RPMI8226 (cell line): Measurements from ENCODE around the gene ANKDD1A.

Experiments
- DNase-seq: peaks from one replicate; pipeline ENCODE4 v3.0.0-alpha.2; 2015

The ANKDD1A gene

DNA sequence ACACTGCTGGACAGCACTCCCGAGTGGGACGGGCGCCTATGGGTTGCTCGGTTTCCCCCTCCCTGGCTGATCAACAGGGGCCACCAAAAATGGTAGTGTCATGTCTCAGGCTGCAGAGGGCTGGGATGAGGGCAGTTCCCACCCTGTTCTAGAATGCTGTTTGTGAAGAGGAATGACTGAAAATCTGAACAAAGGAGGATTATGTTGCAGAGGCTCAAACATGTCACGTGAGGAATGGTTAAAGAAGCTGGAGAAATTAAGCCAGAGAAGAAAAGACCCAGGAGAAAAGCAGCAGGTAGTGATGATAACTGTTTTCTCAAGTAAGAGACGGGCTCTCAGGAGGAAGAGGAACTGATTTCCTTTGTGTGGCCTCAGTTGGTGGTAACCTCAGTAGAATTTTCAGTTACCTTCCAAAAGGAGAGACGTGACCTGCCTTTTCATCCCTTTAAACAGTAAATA lies 67.6 kb downstream of the ANKDD1A start:
- DNase-seq, result no peak

GRCh38 chr15:64981812-64982431 lies 70.2 kb downstream of the ANKDD1A start:
- no peak for DNase-seq

DNA sequence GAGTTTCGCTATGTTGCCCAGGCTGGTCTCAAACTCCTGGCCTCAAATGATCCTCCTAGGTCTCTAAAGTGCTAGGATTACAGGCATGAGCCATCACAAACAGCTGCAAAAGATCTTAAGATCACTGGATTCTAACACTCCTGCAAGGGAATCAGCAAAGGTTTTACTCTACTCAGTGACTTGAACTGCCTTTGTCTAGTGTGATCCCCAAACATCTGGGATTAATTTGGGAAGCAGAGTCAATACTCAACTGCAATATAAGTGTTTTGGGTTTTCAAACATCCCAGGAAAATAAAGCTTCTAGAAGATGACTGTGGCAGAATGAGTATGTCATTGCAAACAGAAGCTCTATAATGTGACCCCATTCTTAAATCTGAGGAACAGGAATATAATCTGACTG lies 70.8 kb downstream of the ANKDD1A start:
- no peak for DNase-seq

DNA sequence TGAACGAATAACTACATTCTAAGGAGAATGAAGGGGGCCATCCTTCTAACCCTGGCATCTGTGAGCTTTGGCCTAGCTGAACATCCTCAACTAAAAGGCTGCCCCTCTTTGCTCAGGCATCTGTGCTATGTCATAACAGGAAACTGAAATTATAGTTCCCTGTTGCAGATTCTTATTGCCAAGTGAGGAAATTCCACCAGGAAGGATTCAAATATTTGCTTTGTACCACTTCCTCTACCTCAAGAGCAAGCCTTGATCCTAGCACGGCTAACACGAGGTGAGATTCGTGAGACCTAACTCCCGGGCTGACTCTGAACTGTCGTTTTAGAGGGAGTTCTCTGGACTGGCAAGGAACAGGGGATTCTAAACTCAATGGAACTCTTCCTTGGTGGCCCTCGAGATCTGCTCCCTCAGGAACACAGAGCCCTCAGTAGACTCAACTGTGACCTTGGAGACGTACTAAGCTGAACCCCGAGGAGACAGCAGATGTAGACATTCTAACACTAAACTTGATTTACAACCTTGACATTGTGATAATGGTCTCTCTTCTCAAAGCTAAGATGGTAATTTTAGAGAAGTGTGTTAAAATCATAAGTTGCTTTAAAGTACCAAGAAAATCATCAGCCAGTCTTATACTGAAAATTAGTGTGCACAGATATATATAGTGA lies 73.8 kb downstream of the ANKDD1A start:
- DNase-seq, result no peak

DNA sequence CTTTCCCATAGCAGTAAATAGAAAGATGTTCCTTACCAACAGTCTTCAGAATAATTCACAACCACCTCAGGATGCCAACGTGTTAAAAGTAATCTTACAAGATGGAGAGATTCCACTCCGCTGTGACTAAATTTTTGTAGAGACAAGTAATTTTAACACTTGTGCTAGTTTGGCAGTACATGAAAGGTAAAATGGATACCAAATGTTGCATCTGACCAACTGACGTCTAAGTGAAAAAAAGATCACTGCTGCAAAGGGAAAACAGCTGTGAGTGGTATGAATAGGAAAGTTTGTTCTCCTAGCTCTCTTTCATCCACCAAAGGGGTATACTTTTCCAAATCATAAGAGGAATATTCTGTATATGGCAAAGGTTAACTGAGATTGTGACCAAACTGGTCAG lies 75.4 kb downstream of the ANKDD1A start:
- DNase-seq, result no peak

DNA sequence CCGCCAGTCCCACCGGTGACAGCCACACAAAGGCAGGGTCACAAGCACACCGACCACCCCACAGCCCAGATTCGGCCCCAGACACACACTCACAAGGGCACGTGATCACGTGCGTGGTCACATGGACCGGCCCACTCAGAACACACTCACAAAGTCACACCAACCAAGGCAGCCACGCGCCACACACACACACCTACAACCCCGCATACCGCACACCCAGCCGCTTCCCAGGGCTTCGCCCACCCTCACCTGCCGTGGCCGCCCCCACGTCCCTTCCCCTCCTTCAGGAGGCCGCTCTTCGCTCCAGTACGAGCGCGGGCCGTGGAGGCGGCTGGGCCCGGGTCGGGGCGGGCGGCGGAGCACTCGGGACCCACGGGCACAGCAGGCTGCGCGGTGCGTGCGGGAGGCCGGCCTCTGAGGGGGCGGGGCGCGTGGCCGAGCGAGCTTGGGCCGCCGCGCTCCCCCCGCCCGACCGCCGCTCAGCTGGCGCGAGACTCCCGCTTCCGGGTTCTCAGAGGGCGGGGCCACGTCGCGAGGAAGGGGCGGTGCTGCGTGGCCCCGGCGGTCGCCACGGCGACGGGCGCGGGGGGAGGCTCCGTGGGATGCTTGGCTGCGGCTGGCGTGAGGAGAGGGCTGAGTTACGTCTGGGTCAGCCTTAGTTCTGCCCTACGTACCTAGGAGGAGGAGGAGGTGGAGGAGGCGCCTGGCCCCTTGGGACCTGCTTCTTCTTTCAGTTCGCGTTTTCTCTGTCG lies 77.9 kb downstream of the ANKDD1A start, which contains the start of gene SPG21:
Gene SPG21 (minus strand): TSS at position 499 of the 752 bp plus-strand sequence. CDS start 6,345 bp downstream, outside the sequence.
- DNase-seq, result peak; percentile 99

DNA sequence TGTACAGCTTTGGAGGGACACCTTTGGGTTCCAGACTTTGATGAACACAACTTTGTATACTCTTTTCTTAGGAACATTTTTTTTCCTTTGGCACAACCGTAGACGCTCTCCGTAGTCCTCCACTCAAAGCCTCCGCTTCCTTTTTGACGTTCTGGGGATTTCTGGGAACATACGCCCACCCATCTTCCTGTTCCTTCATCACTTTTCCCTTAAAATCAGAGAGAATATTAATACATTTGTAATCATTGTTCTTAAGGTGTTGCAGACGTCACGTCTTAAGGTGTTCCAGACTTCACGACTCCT lies 78.4 kb downstream of the ANKDD1A start:
- DNase-seq, result no peak

GRCh38 chr15:64991536-64992135 lies 79.9 kb downstream of the ANKDD1A start:
- DNase-seq, result no peak

GRCh38 chr15:64993290-64993689 lies 81.6 kb downstream of the ANKDD1A start:
- DNase-seq, result no peak

DNA sequence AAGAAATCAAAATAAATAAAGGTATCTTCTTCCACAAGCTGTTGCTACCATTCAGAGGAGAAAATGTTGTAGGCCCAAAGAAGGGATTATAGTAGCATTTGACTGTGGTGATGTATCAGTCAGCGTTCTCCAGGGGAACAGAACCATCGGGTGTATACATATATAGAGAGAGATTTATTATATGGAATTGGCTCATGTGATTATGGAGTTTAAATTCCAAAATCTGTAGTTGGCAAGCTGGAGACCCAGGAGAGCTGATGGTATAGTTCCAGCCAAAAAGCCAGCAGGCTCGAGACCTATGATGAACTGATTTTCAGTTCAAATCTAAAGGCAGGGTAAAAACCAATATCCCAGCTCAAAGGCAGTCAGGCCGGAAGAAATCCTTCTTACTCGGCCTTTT lies 85.4 kb downstream of the ANKDD1A start:
- no peak for DNase-seq

DNA sequence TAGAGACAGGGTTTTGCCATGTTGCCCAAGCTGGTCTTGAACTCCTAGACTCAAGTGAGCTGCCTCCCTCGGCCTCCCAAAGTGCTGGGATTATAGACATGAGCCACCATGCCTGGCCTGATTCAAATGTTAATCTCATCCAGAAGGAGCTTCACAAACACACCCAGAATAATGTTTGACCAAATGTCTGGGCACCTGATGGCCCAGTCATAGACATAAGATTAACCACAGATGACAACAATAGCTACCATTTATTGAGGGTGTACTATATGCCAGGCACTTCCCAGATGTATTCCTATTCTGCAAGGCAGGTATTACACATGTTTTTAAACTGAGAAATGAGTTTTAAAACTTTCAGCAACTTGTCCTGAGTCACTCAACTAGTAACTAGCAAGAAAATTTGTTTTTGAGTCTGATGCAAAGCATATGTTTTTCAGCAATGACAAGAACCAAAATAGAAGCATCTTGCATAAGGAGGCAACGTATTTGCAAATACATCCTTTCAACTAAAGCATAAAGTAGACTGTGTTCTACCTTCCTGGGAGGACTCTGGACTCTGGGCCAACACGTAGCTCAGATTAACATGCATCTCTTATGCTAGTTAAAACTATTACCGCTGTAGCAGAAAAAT lies 86.2 kb downstream of the ANKDD1A start:
- DNase-seq, result no peak

DNA sequence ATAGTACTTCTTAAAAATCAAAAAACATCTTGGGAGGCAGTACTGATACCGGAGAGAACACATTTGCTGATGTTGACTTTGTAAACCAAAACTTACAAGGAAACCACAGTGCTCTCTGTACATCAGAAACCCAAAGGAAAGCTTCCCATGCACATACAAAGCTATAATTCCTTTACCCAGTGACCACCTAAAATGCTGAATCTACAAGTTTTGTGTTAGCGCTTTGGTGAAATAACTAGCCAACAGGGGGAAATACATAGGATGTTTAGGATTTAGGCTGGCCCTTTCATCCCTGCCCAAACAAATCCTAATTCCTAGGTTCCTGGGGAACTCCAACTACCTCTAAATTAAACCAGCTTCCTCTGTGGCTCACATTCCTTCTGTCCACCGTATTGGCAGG lies 93.3 kb downstream of the ANKDD1A start:
- DNase-seq, result no peak

- no peak for DNase-seq
These were observed 95.2 kb downstream of the ANKDD1A start for GRCh38 chr15:65006876-65007275.
